HTR-8/SVneo (cell line): ENCODE measurements around the gene OR8D1.
"Not testable (repeated sequence)": the region's sequence is repeated elsewhere in the genome, so short reads cannot be mapped to it uniquely, and the experiment has no call there.

Experiments
- DNase-seq: peaks from one replicate; pipeline ENCODE4 v3.0.0; 2011; ENCODE audit warnings: low spot score, mixed read lengths; ENCODE audit not compliant: insufficient read length
- FAIRE-seq: peaks from 2 replicates; lab custom pipeline; 2011; peaks lifted over from hg19 to GRCh38; lab: Jason Lieb, UNC

Gene OR8D1

GRCh38 chr11:124294687-124295086 lies 19.1 kb downstream of the OR8D1 start:
- DNase-seq: no peak
- no peak for FAIRE-seq

GRCh38 chr11:124285610-124286344 lies 28.0 kb downstream of the OR8D1 start:
- DNase-seq: no peak
- FAIRE-seq: no peak

- no peak for DNase-seq
- FAIRE-seq: no peak
Observed at GRCh38 chr11:124278261-124278660, 35.5 kb downstream of the OR8D1 start.

GRCh38 chr11:124277804-124278203 lies 35.9 kb downstream of the OR8D1 start:
- no peak for DNase-seq
- no peak for FAIRE-seq

- DNase-seq (no peak), FAIRE-seq (no peak)
Observed at GRCh38 chr11:124277207-124277606, 36.5 kb downstream of the OR8D1 start.

- FAIRE-seq (no peak), DNase-seq (no peak)
Observed at GRCh38 chr11:124276081-124276480, 37.7 kb downstream of the OR8D1 start.

GRCh38 chr11:124274000-124274399 lies 39.7 kb downstream of the OR8D1 start:
- DNase-seq: no peak
- FAIRE-seq: no peak

- not testable (repeated sequence) for FAIRE-seq, DNase-seq
Observed at GRCh38 chr11:124270886-124271285, 42.9 kb downstream of the OR8D1 start.

- not testable (repeated sequence) for FAIRE-seq, DNase-seq
Observed at GRCh38 chr11:124265041-124265440, 48.7 kb downstream of the OR8D1 start.

GRCh38 chr11:124256076-124256475 lies 57.7 kb downstream of the OR8D1 start, which contains the start of gene OR8G5:
Gene OR8G5 (plus strand): TSS chr11:124256376. CDS start chr11:124264932, 8,556 bp downstream.
- no peak for DNase-seq
- FAIRE-seq: no peak
